Activated CD8-positive, alpha-beta memory T cell treated with anti-CD3 and anti-CD28 coated beads, Interleukin-2, amount 50 U/mL, for 4 hours (primary cell): Measurements from ENCODE around the gene TLL1.

ENCODE experiments used
- DNase-seq: peaks from one replicate; pipeline ENCODE4 v3.0.0-alpha.2; 2020

TLL1 gene

GRCh38 chr4:165872461-165873297 is at the start of gene TLL1:
TLL1 (plus strand) TSS chr4:165873237; CDS start chr4:165873905, 668 bp downstream.
- DNase-seq = no peak

- no peak for DNase-seq
Observed at GRCh38 chr4:165826166-165826565, 46.9 kb upstream of the TLL1 start.

GRCh38 chr4:165827018-165827417 is 46.0 kb upstream of the TLL1 start:
- DNase-seq = no peak

- DNase-seq = no peak
Observed at GRCh38 chr4:165828928-165829327, 44.1 kb upstream of the TLL1 start.

DNA sequence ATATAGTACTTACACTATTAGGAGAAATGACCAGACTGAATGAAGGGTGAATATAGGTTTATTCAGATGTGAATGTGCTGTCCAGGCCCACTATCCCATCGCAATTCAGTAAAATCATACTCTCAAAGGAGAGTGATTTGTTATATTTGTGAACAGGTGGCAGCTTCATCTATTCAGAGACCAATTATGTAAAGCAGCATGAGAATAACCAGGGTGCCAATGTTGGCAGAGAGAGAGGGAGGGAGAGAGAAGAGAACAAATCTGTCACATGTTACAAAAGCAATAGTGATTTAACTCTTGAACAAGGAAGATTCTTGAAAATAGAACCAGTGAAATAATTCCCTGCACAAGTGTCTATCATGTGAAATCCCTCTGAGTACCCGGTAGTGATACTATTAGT is 38.9 kb upstream of the TLL1 start:
- DNase-seq = no peak

- DNase-seq = no peak
Observed at GRCh38 chr4:165838575-165838974, 34.5 kb upstream of the TLL1 start.

GRCh38 chr4:165839615-165840333 is 33.3 kb upstream of the TLL1 start:
- DNase-seq = no peak

GRCh38 chr4:165842684-165843083 is 30.4 kb upstream of the TLL1 start:
- DNase-seq = no peak

DNA sequence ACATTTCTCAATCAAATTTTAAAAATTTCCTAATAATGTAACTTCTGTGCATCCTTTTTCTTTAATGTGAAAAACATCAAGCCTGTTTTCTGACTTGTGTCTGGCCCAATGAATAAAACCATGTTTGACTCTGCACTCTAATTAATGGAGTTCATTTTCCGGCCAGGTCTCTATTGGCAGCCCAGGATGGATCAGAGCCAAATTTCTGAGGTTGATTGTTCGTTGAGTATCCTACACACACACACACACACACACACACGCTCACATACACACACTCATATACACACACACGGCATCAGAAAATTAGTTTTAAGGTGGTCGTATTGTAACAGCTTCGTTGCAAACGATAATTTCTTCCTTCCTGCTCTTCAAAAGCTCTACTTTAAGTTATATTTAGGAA is 28.9 kb upstream of the TLL1 start:
- DNase-seq = no peak

DNA sequence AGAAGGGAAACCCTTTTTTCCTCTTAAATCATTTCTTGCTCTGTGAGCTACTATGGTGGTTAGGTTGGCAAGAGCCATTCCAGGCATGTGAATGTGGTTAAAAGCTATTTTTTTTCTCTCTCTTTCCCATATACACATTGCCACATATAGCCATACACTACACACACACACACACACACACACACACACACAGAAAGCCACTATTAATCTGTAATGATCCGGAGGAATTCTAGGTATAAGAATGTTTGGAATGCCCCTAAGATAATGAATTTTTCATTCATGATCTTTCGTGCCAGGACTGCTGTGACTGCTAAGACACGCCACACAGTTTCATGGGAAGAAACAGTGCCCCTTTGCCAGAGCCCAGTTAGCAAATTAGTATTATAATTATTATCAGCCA is 21.8 kb upstream of the TLL1 start:
- no peak for DNase-seq

DNA sequence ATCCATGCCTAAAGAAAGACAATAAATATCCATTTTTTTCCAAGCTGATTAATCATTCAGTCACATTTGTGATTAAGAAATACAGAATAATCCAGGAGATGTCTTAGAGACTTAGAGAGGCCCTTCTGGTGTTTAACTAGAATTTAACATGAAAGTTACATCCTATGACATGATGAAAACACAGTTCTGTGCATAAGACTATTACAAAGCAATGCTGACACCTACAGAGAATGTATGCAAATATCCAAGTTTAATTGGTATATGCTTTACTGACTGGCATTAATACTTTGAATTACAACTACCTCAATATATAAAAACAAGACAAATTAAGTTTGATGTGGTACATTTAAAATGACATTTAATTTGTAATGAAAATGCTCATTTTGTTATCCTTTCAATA is 17.8 kb upstream of the TLL1 start:
- no peak for DNase-seq

- no peak for DNase-seq
Observed at GRCh38 chr4:165861363-165861762, 11.7 kb upstream of the TLL1 start.

DNA sequence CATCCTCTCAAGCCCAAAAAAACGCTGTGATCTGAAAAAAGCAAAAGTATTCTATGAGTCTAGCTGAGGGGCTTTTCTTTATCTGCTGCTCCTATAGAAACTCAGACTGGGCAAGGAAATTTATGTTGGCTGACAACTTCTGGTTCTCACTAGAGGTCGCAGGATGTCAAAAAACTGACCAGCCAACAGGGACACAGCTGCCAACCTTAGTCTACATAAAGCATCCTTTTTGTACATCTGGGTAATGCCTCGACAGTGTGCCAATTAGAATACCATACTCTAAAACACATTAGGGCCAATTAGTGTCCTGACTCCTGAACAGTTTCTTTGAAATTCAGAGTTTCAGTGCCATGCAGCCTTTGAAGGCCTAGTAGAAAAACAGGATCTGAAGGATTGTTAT is 8.8 kb upstream of the TLL1 start:
- DNase-seq = no peak

DNA sequence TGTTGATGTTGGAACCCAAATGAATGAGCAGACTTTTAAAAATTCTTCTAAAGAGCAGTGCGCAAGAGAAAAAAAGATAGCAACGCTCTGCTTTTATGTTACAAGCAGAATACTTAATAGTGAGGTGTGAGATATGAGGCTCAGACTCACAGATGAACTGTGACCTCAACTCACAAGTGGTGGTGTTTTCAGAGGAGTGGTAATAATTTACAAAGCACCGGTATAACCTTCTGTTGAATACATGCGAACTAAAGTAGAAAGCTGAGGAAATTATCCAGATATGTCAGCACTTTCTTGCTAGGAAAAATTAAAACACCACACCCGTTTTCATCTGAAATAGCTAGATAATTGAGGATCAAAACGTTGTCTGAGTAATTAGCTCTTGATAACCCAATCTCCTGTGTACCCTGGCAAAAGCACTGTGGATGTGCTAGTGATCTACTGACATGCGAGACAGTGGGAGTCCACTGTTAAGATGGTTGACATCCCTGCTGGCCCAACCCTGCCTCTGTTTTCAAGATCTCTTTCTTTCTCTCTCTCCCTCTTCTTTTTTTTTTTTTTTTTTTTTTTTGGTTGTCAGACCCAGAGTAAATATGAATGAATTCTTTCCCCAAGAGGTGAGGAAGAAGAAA is 6.9 kb upstream of the TLL1 start:
- DNase-seq = no peak

DNA sequence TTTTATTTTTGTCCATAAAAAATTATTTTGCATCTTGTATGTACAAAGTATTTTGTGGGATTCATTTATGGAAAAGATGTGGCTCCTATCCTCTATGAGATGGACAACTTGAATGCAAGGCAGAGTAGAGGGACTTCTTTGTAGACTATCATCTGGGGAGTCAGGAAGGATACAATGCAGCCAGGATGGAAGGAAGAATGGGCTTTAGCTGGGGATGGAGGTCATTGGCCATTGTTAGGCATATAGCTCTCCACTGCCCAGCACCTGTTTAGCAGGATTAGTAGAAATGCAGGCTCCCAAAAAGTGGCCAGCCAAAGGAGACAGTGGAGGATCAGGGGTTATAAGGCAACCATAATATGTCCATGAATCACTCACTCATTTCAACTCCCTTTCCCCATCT is 5.1 kb upstream of the TLL1 start:
- no peak for DNase-seq

- DNase-seq = no peak
Observed at GRCh38 chr4:165873298-165874071, 448 bp downstream of the TLL1 start.

- DNase-seq = no peak
Observed at GRCh38 chr4:165874072-165874790, 1.2 kb downstream of the TLL1 start.

GRCh38 chr4:165874791-165875371 is 1.8 kb downstream of the TLL1 start:
- DNase-seq = no peak

DNA sequence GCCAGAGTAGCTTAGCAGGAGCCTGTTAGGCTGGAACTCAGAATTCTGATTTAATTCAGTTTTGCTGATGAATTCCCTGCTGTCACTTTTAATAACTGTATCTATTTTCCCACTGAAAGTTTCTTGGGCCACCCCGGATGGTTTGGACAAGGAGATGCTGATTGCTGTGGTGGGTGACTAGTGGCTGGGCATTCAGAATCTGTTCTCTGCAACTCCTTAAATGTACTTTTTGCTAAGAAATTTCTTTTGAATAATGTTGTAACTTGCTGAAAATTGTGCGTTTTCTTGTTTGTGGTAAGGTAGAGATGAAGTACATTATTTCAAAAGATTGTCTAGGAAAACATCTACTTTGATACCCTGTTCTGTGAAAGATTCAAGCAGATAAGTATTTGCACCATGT is 2.4 kb downstream of the TLL1 start:
- no peak for DNase-seq

DNA sequence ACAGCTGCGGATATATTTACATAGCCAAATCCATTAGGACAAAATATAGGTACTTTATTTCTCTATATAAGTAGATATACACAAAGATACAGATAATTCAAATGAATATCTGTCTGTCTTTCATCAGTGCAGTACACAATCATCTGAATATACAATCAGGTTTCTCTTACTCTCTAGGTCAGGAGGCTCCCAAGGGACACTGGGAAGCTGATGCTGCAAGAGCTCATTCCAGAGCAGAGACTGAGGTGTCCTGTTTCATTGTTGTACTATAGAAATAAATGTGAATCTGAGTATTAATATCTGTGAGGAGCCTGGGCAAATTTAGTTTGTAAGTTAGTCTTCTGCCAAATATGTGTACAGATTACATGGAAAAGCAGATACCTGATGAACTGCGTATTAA is 4.2 kb downstream of the TLL1 start:
- DNase-seq = no peak

DNA sequence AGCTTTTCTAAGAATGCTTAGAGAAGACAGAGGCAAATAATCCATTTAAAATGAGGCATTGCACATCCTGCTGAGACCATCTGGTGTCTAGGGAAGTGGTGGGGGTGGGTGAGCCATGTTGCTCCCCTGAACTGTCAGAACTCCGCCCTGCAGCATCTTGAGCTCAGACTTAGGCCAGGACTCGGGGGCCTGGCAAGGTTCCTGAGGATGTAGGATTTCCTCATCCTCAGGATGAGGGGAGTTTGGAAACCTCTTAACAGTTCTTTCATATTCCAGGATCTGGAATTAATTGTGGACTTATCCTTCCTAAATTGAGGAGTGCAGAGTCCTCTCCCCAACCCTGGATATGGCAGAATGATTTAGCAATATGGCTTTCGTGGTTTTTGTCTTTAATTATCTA is 6.6 kb downstream of the TLL1 start:
- DNase-seq = no peak

DNA sequence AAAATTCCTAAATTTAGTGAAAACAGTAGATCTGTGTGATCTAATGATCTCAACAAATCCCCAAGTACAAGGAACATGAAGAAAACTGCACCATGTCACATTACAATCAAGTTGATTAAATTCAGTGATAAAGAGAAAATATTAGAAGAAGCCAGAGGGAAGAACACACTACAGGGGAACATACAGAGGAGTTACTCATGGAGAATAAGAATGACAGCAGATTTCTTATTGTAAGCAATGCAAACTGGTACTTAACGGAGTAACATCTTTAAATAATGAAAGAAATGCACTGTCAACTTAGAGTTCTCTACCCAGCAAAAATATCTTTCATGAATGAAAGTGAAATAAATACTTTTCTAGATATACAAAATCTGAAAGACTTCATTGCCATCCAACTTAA is 21.1 kb downstream of the TLL1 start:
- no peak for DNase-seq
